GM12801 (cell line): ENCODE data around the gene OXLD1.

Source experiments
- TF ChIP-seq, protein P1 (sequence below): IDR thresholded peaks from one replicate; pipeline ENCODE4 v1.5.1; 2011; ENCODE audit warnings: control low read depth; ENCODE audit not compliant: insufficient read length; ENCODE audit errors: extremely low read depth

OXLD1 gene

DNA sequence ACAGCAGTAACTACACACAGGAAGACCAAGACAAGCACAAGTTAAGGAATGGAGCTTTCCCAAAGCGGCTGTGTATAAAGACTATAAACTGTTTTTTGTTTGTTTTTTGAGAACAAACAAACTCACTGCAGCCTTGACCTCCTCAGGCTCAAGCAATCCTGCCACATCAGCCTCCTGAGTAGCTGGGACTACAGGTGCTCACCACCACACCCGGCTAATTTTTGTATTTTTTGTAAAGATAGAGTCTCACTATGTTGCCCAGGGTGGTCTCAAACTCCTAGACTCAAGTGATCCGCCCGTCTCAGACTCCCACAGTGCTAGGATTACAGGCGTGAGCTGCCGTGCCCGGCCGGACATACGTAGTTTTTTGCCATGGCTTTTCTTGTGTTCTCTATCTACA is 6.0 kb downstream of the OXLD1 start:
- TF ChIP-seq, protein P1, sequence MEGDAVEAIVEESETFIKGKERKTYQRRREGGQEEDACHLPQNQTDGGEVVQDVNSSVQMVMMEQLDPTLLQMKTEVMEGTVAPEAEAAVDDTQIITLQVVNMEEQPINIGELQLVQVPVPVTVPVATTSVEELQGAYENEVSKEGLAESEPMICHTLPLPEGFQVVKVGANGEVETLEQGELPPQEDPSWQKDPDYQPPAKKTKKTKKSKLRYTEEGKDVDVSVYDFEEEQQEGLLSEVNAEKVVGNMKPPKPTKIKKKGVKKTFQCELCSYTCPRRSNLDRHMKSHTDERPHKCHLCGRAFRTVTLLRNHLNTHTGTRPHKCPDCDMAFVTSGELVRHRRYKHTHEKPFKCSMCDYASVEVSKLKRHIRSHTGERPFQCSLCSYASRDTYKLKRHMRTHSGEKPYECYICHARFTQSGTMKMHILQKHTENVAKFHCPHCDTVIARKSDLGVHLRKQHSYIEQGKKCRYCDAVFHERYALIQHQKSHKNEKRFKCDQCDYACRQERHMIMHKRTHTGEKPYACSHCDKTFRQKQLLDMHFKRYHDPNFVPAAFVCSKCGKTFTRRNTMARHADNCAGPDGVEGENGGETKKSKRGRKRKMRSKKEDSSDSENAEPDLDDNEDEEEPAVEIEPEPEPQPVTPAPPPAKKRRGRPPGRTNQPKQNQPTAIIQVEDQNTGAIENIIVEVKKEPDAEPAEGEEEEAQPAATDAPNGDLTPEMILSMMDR = no peak

DNA sequence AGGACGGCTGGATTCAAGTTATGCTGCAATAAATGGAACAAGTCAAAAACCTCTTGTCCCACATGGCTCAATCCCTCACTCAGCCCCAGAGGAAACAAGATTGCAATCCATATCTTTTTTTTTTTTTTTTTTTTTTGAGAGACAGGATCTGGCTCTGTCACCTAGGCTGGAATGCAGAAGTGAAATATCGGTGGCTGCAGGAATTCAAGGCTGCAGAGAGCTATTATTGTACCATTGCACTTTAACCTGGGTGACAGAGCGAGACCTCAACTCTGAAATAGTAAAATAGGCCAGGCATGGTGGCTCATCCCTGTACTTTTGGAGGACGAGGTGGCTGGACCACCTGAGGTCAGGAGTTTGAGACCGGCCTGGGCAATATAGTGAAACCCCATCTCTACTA is 7.4 kb downstream of the OXLD1 start:
- TF ChIP-seq, protein P1 = no peak

DNA sequence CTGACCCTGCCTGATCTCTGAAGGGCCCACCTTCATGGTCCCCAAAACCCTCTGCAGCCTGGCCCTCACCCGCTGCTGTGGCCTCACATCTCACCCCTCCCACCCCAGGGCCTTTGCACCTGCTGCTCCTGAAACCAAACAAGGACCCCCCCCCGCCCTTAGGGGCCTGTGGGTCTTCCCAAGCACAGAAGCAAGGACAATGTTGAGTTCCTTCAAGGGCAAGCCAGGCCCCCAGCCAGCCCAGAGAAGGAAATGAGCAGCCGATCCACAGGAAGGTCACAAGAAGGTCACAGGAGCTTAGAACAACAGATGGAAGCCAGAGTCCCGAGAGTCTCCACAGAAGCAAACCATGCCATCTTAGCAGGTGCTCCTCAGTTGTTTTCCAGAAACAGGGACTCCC is 9.6 kb downstream of the OXLD1 start:
- TF ChIP-seq, protein P1 = no peak

DNA sequence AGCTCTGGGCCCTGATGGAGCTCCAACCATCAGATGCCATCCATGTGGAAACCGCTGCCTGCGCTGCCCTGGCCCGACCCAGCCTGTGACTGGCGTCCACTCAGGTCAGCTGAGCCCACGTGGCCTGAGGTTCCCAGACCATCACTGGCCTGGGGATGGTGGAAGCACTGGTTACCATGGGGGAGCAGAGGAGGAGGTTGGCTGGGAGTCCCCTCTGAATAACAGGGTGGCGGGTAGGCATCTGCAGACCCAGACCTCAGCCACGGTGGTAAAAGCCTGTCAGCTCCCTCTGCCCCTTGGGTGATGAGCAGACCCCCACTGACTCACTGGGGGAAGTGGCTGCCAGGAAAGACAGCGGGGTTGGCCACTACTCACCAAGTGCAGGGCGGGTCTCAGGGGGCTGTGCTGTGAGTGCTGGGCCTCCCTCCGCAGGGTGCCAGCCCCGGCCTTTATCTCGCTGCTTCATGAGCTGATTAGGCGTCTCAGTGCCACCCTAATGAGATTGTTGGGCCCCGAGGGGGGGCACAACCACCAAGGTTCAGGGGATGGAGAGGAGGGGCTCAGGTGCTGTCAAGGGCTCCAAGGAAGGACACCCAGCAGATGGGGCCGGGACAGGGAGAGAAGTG is 10.2 kb downstream of the OXLD1 start, which contains the start of gene PDE6G:
Gene PDE6G (minus strand): TSS at position 425 of the 626 bp plus-strand sequence. CDS start 3,237 bp downstream, outside the sequence.
- TF ChIP-seq, protein P1 = no peak

DNA sequence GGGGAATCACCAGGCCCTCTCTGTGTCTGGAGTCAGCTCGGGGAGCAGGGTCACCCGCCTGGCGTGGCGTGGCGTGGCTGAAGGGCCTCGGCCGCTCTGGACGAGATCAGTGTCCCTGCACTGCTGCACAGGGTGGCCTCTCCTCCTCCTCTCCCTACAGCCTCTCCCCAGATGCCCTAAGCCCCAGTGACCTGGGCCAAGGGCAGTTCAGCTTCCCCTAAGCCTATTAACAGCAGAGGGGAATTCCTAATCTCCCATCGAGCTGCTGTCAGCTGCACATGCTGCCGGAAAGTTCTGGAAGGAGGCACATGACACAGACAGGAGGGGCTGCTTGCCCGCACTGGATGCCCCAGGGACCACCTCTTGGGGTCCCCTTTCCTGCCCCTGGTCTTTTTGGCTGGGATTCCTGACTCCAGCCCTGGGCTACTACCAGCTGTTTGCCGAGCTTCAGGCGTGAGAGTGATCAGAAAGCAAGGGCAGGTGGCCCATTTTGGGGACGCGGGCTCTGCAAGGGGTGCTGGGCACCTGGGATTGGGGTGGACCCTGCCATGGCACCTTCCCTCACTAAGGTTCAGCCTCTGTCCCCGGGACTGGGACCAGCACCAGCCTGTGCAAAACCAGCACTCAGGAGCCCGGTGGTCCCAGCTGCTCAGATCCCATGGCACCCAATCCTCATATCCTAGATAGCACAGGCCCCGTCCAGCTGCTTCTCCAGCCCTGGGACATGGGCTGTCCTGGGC is 10.9 kb downstream of the OXLD1 start:
- TF ChIP-seq, protein P1 = no peak

DNA sequence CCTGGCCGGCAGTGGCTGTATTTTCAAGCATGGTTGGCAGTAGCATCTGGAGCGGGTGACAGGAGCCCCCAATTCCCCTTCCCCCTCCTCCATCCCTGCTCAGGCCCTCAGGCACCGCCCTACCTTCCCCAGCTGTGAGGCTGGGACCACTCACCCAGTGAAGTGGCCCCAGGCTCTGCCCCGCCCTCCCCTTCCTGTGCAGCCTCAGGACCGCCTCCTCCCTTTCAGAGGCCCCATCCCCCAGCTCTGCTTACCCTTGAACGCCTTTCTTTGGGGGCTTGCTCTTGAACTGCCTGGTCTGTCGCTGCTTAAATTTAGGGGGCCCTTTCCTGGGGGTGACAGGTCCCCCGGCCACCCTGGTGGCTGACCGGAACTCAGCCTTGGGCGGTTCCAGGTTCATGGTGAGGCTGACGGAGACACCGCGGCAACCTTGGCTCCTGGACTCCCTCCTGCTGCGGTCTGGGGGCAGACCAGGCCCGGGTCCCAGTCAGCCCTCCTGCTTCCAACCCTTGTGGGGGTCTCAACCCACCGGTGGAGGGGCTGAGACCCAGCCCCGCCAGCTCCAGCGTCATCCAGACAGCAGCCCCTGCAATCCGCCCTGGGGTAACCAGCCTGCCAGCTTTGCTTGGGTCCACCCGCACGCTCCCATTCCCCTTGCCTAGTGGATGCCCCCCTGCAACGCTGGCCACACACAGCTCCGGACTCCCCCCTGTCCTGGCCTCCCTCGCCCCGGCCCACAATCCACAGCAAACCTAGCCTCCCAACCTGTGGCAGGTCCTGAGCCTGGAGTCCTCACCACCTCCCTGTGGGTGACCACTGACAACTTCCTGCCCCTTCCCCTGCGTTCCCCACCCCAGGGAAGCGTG is 13.3 kb downstream of the OXLD1 start:
- TF ChIP-seq, protein P1 = no peak

DNA sequence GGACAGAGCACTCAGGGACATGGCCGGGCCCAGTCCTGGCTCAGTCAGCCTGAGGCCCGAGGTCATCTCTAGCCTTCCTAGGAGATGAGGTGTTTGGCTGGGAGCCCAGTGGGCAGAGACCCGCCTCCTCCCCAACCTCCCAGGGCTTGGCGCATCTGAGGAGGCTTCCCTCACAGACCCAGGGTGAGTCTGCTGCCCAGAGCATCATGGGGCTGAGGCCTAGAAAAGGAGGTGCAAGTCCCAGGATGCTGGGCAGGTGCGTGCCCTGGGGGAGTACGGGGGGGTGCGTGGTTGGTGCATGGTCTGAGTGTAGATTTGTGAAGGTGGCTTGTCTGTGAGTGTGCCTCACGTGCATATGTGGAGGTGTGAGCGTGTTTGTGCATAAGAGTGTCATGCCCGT is 14.7 kb downstream of the OXLD1 start:
- TF ChIP-seq, protein P1 = no peak
